HG03103 (cell line): ENCODE results near the gene KLRC3.
"Not testable (repeated sequence)": the region's sequence is repeated elsewhere in the genome, so short reads cannot be mapped to it uniquely, and the experiment has no call there.

Source experiments
- ATAC-seq: cut with Tn5 transposase; IDR thresholded peaks from one replicate; pipeline ENCODE4 v1.9.1; 2021; ENCODE audit warnings: low read depth; ENCODE audit not compliant: unreplicated experiment

The KLRC3 gene

GRCh38 chr12:10371893-10372535 lies 48.4 kb downstream of the KLRC3 start:
- ATAC-seq, result not testable (repeated sequence)

GRCh38 chr12:10369557-10370415 lies 50.6 kb downstream of the KLRC3 start:
- ATAC-seq, result no peak

GRCh38 chr12:10368206-10369171 lies 51.9 kb downstream of the KLRC3 start:
- ATAC-seq, result no peak

GRCh38 chr12:10367714-10368113 lies 52.7 kb downstream of the KLRC3 start:
- ATAC-seq, result not testable (repeated sequence)

GRCh38 chr12:10366875-10367274 lies 53.5 kb downstream of the KLRC3 start:
- ATAC-seq, result no peak

GRCh38 chr12:10365696-10366405 lies 54.5 kb downstream of the KLRC3 start:
- ATAC-seq, result no peak

- ATAC-seq, result peak; percentile 44
Observed at GRCh38 chr12:10364815-10365622, 55.4 kb downstream of the KLRC3 start.

GRCh38 chr12:10363914-10364814 lies 56.2 kb downstream of the KLRC3 start:
- ATAC-seq, result peak; percentile 94

- ATAC-seq, result no peak
Observed at GRCh38 chr12:10363658-10363913, 56.8 kb downstream of the KLRC3 start.

GRCh38 chr12:10362828-10363657 lies 57.4 kb downstream of the KLRC3 start:
- ATAC-seq, result no peak

- no peak for ATAC-seq
Observed at GRCh38 chr12:10362325-10362724, 58.1 kb downstream of the KLRC3 start.
